Smooth muscle cell (in vitro differentiated cells): ENCODE data around the gene SNX2. TPM values are rescaled to one million over a fixed set of nuclear protein-coding genes. Genes with fewer than 3 reads are reported as not detected.

Experiments
- DNase-seq: peaks from one replicate; lab custom pipeline; 2025; ENCODE audit not compliant: unreplicated experiment; lab: John Stamatoyannopoulos, UW
- H2AFZ ChIP-seq: fragments of 200-600 bp; sonication (generic); 2 replicates; pipeline ENCODE4 v1.6.0; 2016; ENCODE audit warnings: antibody characterized with exemption, low read depth, mild to moderate bottlenecking
- H3F3A ChIP-seq: fragments of 200-600 bp; sonication (generic); 2 replicates; pipeline ENCODE4 v1.6.0; 2017; ENCODE audit warnings: antibody characterized with exemption, low read depth
- H3K27ac ChIP-seq: fragments of 200-600 bp; sonication (generic); 2 replicates; pipeline ENCODE4 v1.5.1; 2016; ENCODE audit warnings: low read depth, mild to moderate bottlenecking
- H3K27me3 ChIP-seq: fragments of 200-600 bp; sonication (generic); 2 replicates; pipeline ENCODE4 v1.6.1; 2016; ENCODE audit warnings: low read depth, mild to moderate bottlenecking
- H3K36me3 ChIP-seq: fragments of 200-600 bp; sonication (generic); 2 replicates; pipeline ENCODE4 v1.5.1; 2016; ENCODE audit warnings: low read depth
- H3K4me1 ChIP-seq: fragments of 200-600 bp; sonication (generic); 2 replicates; pipeline ENCODE4 v1.5.1; 2016; ENCODE audit warnings: low read depth
- H3K4me2 ChIP-seq: fragments of 200-600 bp; sonication (generic); 2 replicates; pipeline ENCODE4 v1.6.0; 2016; ENCODE audit warnings: mild to moderate bottlenecking
- H3K4me3 ChIP-seq: fragments of 200-600 bp; sonication (generic); 2 replicates; pipeline ENCODE4 v1.5.1; 2016; ENCODE audit warnings: mild to moderate bottlenecking
- H3K79me2 ChIP-seq: fragments of 200-600 bp; sonication (generic); 2 replicates; pipeline ENCODE4 v1.6.0; 2016; ENCODE audit warnings: low read depth, mild to moderate bottlenecking
- H3K9ac ChIP-seq: fragments of 200-600 bp; sonication (generic); 2 replicates; pipeline ENCODE4 v1.6.0; 2016; ENCODE audit warnings: low read depth
- H3K9me3 ChIP-seq: fragments of 200-600 bp; sonication (generic); replicated peaks from 2 replicates; pipeline ENCODE4 v1.5.1; 2016; ENCODE audit warnings: low read depth
- H4K20me1 ChIP-seq: fragments of 200-600 bp; sonication (generic); 2 replicates; pipeline ENCODE4 v1.6.0; 2016; ENCODE audit warnings: low read depth
- CTCF ChIP-seq: fragments of 200-600 bp; sonication (generic); IDR thresholded peaks from 2 replicates; pipeline ENCODE4 v1.5.1; 2017; ENCODE audit warnings: borderline replicate concordance, mild to moderate bottlenecking, antibody characterized with exemption; ENCODE audit not compliant: insufficient read depth, poor library complexity, severe bottlenecking
- WGBS: methylation state at CpG from one replicate; pipeline ENCODE4 v1.1.7; 2016; ENCODE audit warnings: low lambda C conversion rate; 5-methylcytosine and 5-hydroxymethylcytosine counted together
- polyA plus RNA-seq: library from polyadenylated mRNA; unstranded; fragments of >200 nt; fragmentation: Nextera tagmentation; extraction: Ambion mirVana; gene quantifications from 2 replicates; pipeline ENCODE4 v1.2.1, GENCODE V29; 2016
- total RNA-seq: library from RNA; depleted of rRNA; stranded (reverse); fragments of >200 nt; gene quantifications from 2 replicates; pipeline ENCODE4 v1.2.3, GENCODE V29; 2014

Gene SNX2
- total and polyA plus RNA-seq, 2 experiments from 2014 or later = 70.1 to 89.3 TPM

- no peaks in the 10 kb centered on the region for H3K4me1 ChIP-seq
- H3F3A ChIP-seq = no peaks in the 10 kb centered on the region
- no peaks in the 10 kb centered on the region for H4K20me1 ChIP-seq
- 96% methylated on average over 3 of the region's 3 CpGs for WGBS
- no peak overlapping the region for H2AFZ ChIP-seq
- no peak for TF ChIP-seq CTCF
- DNase-seq = no peak
- H3K27ac ChIP-seq = no peak overlapping the region
- no peak overlapping the region for H3K4me3 ChIP-seq
- H3K36me3 ChIP-seq = peaks cover 5% of the 10 kb centered on the region
- H3K9ac ChIP-seq = no peak overlapping the region
- no peaks in the 10 kb centered on the region for H3K9me3 ChIP-seq
- H3K79me2 ChIP-seq = no peaks in the 10 kb centered on the region
- no peaks in the 10 kb centered on the region for H3K27me3 ChIP-seq
- H3K4me2 ChIP-seq = no peak overlapping the region
Observed at GRCh38 chr5:122815218-122815767, 40.4 kb downstream of the SNX2 start.

- H3K27me3 ChIP-seq = no peaks in the 10 kb centered on the region
- H2AFZ ChIP-seq = no peak overlapping the region
- H3F3A ChIP-seq = no peaks in the 10 kb centered on the region
- no peak for DNase-seq
- no peak overlapping the region for H3K4me3 ChIP-seq
- no peaks in the 10 kb centered on the region for H4K20me1 ChIP-seq
- 79% methylated on average over 5 of the region's 5 CpGs for WGBS
- H3K4me2 ChIP-seq = no peak overlapping the region
- H3K9ac ChIP-seq = no peak overlapping the region
- no peak overlapping the region for H3K27ac ChIP-seq
- H3K9me3 ChIP-seq = no peaks in the 10 kb centered on the region
- H3K79me2 ChIP-seq = no peaks in the 10 kb centered on the region
- H3K4me1 ChIP-seq = no peaks in the 10 kb centered on the region
- no peak for TF ChIP-seq CTCF
- peaks cover 9% of the 10 kb centered on the region for H3K36me3 ChIP-seq
Observed at GRCh38 chr5:122816756-122817155, 41.9 kb downstream of the SNX2 start.

GRCh38 chr5:122831984-122832383, 57.1 kb downstream of the SNX2 start:
- DNase-seq = no peak
- H3K4me1 ChIP-seq = no peaks in the 10 kb centered on the region
- no peak overlapping the region for H2AFZ ChIP-seq
- no peak for TF ChIP-seq CTCF
- H3F3A ChIP-seq = no peaks in the 10 kb centered on the region
- no peak overlapping the region for H3K4me3 ChIP-seq
- peaks cover 14% of the 10 kb centered on the region for H3K36me3 ChIP-seq
- WGBS = 100% methylated on average over 1 of the region's 1 CpG
- no peak overlapping the region for H3K4me2 ChIP-seq
- no peak overlapping the region for H3K9ac ChIP-seq
- no peaks in the 10 kb centered on the region for H3K79me2 ChIP-seq
- H4K20me1 ChIP-seq = no peaks in the 10 kb centered on the region
- no peak overlapping the region for H3K27ac ChIP-seq
- H3K27me3 ChIP-seq = no peaks in the 10 kb centered on the region
- no peaks in the 10 kb centered on the region for H3K9me3 ChIP-seq

GRCh38 chr5:122835681-122836080, 60.8 kb downstream of the SNX2 start:
- Histone ChIP-seq H4K20me1 (no peaks in the 10 kb centered on the region), H3K27me3 (no peaks in the 10 kb centered on the region), H3K4me3 (no peak overlapping the region), H3K27ac (no peak overlapping the region), H3K79me2 (no peaks in the 10 kb centered on the region), H3K9me3 (no peaks in the 10 kb centered on the region), H3F3A (no peaks in the 10 kb centered on the region), H3K4me2 (no peak overlapping the region), H3K4me1 (no peaks in the 10 kb centered on the region), H3K36me3 (no peaks in the 10 kb centered on the region), H3K9ac (no peak overlapping the region), H2AFZ (no peak overlapping the region)
- no peak for DNase-seq
- 94% methylated on average over 1 of the region's 1 CpG for WGBS
- TF ChIP-seq CTCF = no peak
